GM12873 (cell line): ENCODE results near the gene DCAKD.

Source experiments
- TF ChIP-seq, protein P1 (sequence below): IDR thresholded peaks from 2 replicates; pipeline ENCODE4 v1.5.1; 2012; ENCODE audit warnings: low read depth, mild to moderate bottlenecking, moderate library complexity, low read length, control low read depth; ENCODE audit not compliant: insufficient read depth; ENCODE audit errors: missing control alignments

DCAKD gene

DNA sequence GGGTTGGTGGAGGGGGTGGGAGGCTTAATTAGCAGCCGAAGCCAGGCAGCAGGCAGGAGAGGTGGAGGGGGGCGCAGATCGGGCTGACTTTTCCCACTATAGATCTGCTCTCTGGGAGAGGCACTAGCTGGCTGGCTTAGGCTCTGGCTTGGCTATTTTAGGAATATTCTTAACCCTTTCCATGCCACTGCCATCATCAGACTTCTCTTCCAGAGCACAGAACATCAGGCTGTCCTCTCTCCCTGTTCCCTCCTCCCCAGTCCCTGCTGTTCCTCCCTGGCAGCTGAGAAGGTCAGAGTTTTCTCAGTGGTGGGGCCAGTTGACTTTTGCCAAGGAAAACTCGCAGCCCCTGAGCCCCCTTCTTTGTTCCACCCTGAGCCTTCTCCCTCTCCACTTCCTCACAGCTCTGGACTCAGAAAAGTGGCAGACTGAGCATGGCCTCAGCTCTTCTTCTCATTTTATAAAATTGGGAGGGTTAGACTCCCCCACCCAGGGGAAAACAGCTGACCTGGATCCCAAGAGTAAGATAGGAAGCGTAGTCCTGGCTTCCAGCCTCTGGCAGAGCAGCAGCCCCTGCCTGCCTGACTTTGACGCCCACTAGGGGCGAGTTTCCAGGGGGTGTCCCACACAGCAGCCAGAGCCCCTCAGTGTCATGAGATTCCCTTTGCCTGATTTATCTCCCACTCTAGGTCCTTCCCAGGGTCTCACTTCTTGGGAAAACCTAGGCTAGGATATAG lies 73.5 kb downstream of the DCAKD start:
- TF ChIP-seq, protein P1, sequence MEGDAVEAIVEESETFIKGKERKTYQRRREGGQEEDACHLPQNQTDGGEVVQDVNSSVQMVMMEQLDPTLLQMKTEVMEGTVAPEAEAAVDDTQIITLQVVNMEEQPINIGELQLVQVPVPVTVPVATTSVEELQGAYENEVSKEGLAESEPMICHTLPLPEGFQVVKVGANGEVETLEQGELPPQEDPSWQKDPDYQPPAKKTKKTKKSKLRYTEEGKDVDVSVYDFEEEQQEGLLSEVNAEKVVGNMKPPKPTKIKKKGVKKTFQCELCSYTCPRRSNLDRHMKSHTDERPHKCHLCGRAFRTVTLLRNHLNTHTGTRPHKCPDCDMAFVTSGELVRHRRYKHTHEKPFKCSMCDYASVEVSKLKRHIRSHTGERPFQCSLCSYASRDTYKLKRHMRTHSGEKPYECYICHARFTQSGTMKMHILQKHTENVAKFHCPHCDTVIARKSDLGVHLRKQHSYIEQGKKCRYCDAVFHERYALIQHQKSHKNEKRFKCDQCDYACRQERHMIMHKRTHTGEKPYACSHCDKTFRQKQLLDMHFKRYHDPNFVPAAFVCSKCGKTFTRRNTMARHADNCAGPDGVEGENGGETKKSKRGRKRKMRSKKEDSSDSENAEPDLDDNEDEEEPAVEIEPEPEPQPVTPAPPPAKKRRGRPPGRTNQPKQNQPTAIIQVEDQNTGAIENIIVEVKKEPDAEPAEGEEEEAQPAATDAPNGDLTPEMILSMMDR = no peak

DNA sequence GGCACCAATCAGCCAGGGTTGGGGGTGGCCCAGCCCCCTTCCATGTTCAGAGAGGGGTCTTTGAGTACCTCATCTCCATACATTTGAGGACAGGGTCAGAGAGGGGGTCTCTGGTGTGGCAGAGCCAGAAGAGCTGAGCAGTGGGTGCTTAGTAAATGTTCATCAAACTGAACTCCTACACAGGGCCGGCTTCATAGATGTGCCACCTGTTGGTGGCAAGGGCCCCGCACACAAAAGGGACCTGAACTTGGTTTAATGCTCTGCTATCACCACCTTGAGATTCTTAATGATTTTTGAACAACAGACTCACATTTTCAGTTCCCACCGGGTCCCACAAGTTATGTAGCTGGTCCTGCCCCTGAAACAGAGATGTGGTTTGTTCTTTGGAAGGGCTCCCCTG lies 74.4 kb downstream of the DCAKD start:
- TF ChIP-seq, protein P1 = no peak

DNA sequence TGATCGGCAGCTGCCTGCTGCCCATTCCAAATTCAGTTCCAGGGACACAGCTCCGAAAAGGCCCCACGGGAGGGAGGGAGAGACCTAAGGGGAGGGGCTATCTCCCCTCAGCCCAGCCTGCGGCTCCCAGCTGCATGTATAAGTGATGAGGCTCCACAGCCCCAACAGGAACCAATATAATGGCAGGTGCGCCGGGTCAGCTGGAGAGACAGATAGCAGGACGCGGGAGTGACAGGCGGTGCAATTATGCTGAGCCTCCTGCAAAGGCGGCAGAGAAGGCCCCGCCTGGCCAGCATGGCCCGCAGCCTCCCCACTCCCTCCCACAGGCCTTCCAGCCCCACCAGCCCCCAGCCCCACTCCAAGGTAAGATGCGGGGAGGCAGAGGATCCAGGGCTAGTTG lies 75.2 kb downstream of the DCAKD start:
- TF ChIP-seq, protein P1 = no peak
